Mesenchymal stem cell (in vitro differentiated cells and primary cell): ENCODE results near the gene GRAP2.

Experiments
- DNase-seq: peaks from one replicate; pipeline ENCODE4 v3.0.0-alpha.2; 2013
- H2AFZ ChIP-seq: one replicate; pipeline ENCODE4 v1.6.1; 2013; ENCODE audit warnings: low read depth, mild to moderate bottlenecking, control low read depth, inconsistent platforms, low read length, moderate library complexity
- H2AK5ac ChIP-seq: 2 replicates; pipeline ENCODE4 v1.6.1; 2013; ENCODE audit warnings: low read length, moderate library complexity, mild to moderate bottlenecking, inconsistent platforms; ENCODE audit not compliant: severe bottlenecking
- H2BK120ac ChIP-seq: one replicate; pipeline ENCODE4 v1.6.1; 2013; ENCODE audit warnings: low read depth, mild to moderate bottlenecking, inconsistent platforms, low read length, moderate library complexity
- H2BK12ac ChIP-seq, 2 experiments: one replicate each; pipeline ENCODE4 v1.6.1; 2013; ENCODE audit warnings: inconsistent platforms in 2 of 2, low read length in 2 of 2, mild to moderate bottlenecking in 2 of 2, moderate library complexity in 2 of 2, control low read depth in 1 of 2
- H2BK15ac ChIP-seq: one replicate; pipeline ENCODE4 v1.6.1; 2013; ENCODE audit warnings: mild to moderate bottlenecking, low read depth, inconsistent platforms; ENCODE audit not compliant: poor library complexity, severe bottlenecking
- H2BK5ac ChIP-seq: 2 replicates; pipeline ENCODE4 v1.6.1; 2013; ENCODE audit warnings: low read depth, mild to moderate bottlenecking, low read length, control low read depth, inconsistent platforms; ENCODE audit not compliant: poor library complexity, severe bottlenecking
- H3K14ac ChIP-seq, 2 experiments: one replicate each; pipeline ENCODE4 v1.6.1; 2013; ENCODE audit warnings: inconsistent platforms in 2 of 2, low read length in 2 of 2, control low read depth in 1 of 2, mild to moderate bottlenecking in 1 of 2, moderate library complexity in 1 of 2
- H3K18ac ChIP-seq, 2 experiments: one replicate each; pipeline ENCODE4 v1.6.1; 2013; ENCODE audit warnings: inconsistent platforms in 2 of 2, low read length in 2 of 2, control low read depth in 1 of 2, low read depth in 1 of 2, mild to moderate bottlenecking in 1 of 2
- H3K23ac ChIP-seq, 2 experiments: one replicate each; pipeline ENCODE4 v1.6.1; 2013; ENCODE audit warnings: inconsistent platforms in 2 of 2, low read length in 2 of 2, mild to moderate bottlenecking in 2 of 2, moderate library complexity in 2 of 2, control low read depth in 1 of 2
- H3K27ac ChIP-seq: 2 replicates; pipeline ENCODE4 v1.5.1; 2013; ENCODE audit warnings: mild to moderate bottlenecking, moderate library complexity, low read length, control low read depth, inconsistent platforms; ENCODE audit not compliant: poor library complexity, severe bottlenecking
- H3K27me3 ChIP-seq, 2 experiments: 2 replicates each; pipeline versions ENCODE4 v1.6.1 to v1.7.0; 2013; ENCODE audit warnings: low read length in 2 of 2, mild to moderate bottlenecking in 2 of 2, moderate library complexity in 2 of 2, control low read depth in 1 of 2, inconsistent platforms in 1 of 2; ENCODE audit not compliant: control insufficient read depth in 1 of 2, insufficient read depth in 1 of 2
- H3K36me3 ChIP-seq, 2 experiments: 2 replicates each; pipeline versions ENCODE4 v1.6.1 to v1.7.0; 2013; ENCODE audit warnings: low read length in 2 of 2, control low read depth in 1 of 2, inconsistent platforms in 1 of 2, low read depth in 1 of 2, mild to moderate bottlenecking in 1 of 2; ENCODE audit not compliant: insufficient read depth in 2 of 2, control insufficient read depth in 1 of 2
- H3K4ac ChIP-seq, 2 experiments: one replicate each; pipeline ENCODE4 v1.6.1; 2013; ENCODE audit warnings: inconsistent platforms in 2 of 2, low read length in 2 of 2, mild to moderate bottlenecking in 2 of 2, moderate library complexity in 2 of 2, control low read depth in 1 of 2, low read depth in 1 of 2
- H3K4me1 ChIP-seq: 2 replicates; pipeline ENCODE4 v1.6.1; 2013; ENCODE audit warnings: low read depth, low read length, control low read depth; ENCODE audit not compliant: control insufficient read depth, insufficient read depth
- H3K4me2 ChIP-seq: 2 replicates; pipeline ENCODE4 v1.6.1; 2013; ENCODE audit warnings: low read length, mild to moderate bottlenecking, inconsistent platforms; ENCODE audit not compliant: poor library complexity, severe bottlenecking
- H3K4me3 ChIP-seq, 2 experiments: 2 replicates each; pipeline versions ENCODE4 v1.5.1 to v1.7.0; 2013; ENCODE audit warnings: low read length in 2 of 2, mild to moderate bottlenecking in 2 of 2, control low read depth in 1 of 2, low read depth in 1 of 2; ENCODE audit not compliant: insufficient read depth in 1 of 2
- H3K79me1 ChIP-seq: replicated peaks from 2 replicates; pipeline ENCODE4 v1.6.1; 2013; ENCODE audit warnings: mild to moderate bottlenecking, control low read depth, low read length, inconsistent platforms; ENCODE audit not compliant: poor library complexity, severe bottlenecking
- H3K9ac ChIP-seq: 2 replicates; pipeline ENCODE4 v1.7.0; 2013; ENCODE audit warnings: mild to moderate bottlenecking, low read length, moderate library complexity
- H3K9me3 ChIP-seq: 2 replicates; pipeline ENCODE4 v1.7.0; 2013; ENCODE audit warnings: mild to moderate bottlenecking, low read length; ENCODE audit not compliant: control insufficient read depth
- H4K8ac ChIP-seq: one replicate; pipeline ENCODE4 v1.6.1; 2013; ENCODE audit warnings: inconsistent platforms, mild to moderate bottlenecking, low read length, moderate library complexity
- H4K91ac ChIP-seq: one replicate; pipeline ENCODE4 v1.6.1; 2013; ENCODE audit warnings: mild to moderate bottlenecking, low read length, inconsistent platforms
- WGBS: methylation state at CpG from one replicate; pipeline ENCODE4 v1.1.7; 2013; ENCODE audit warnings: mixed read lengths; 5-methylcytosine and 5-hydroxymethylcytosine counted together

Gene GRAP2

GRCh38 chr22:39905687-39906086 is 4.8 kb downstream of the GRAP2 start:
- H2AFZ ChIP-seq = no peak overlapping the region
- no peaks in the 10 kb centered on the region for H3K79me1 ChIP-seq
- no peak overlapping the region for H2BK5ac ChIP-seq
- H3K9ac ChIP-seq = no peak overlapping the region
- H3K4me2 ChIP-seq = no peak overlapping the region
- no peak overlapping the region for H4K91ac ChIP-seq
- H2AK5ac ChIP-seq = no peak overlapping the region
- no peak overlapping the region for H3K23ac ChIP-seq
- H3K18ac ChIP-seq = no peak overlapping the region
- no peaks in the 10 kb centered on the region for H3K9me3 ChIP-seq
- H3K27ac ChIP-seq = no peak overlapping the region
- H3K27me3 ChIP-seq = peaks cover 30 to 33% of the 10 kb centered on the region in 2 experiments
- no peak overlapping the region for H2BK120ac ChIP-seq
- no peak overlapping the region for H3K14ac ChIP-seq
- whole genome bisulfite sequencing = 93% methylated on average over 2 of the region's 3 CpGs
- H2BK15ac ChIP-seq = no peak overlapping the region
- no peak overlapping the region for H3K4ac ChIP-seq
- no peak overlapping the region for H3K4me3 ChIP-seq
- H4K8ac ChIP-seq = no peak overlapping the region
- DNase-seq = no peak
- H3K4me1 ChIP-seq = no peaks in the 10 kb centered on the region
- H2BK12ac ChIP-seq = no peak overlapping the region
- H3K36me3 ChIP-seq = no peaks in the 10 kb centered on the region

DNA sequence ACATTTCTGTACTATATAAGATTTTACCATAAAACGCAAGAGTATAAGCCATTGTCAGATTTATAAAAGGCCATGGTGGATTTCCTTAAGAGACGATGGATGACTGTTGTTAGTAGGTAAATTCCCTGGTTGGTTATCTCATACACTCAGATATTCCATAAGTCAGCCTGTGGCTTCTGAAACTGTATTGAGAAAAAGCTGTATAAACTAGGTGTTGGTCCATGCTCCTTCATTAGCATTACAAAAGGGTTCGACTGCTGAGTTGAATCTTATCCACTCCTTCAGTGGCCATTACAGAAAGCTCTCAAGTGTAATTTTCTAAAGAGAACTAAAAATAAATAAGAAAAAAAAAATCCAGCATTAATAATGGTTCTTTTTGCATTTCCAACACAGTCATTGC is 5.3 kb downstream of the GRAP2 start:
- no peaks in the 10 kb centered on the region for H3K79me1 ChIP-seq
- DNase-seq = no peak
- H3K23ac ChIP-seq = no peak overlapping the region
- H3K27ac ChIP-seq = no peak overlapping the region
- no peak overlapping the region for H4K8ac ChIP-seq
- no peak overlapping the region for H2AK5ac ChIP-seq
- H3K27me3 ChIP-seq = peaks cover 24 to 28% of the 10 kb centered on the region in 2 experiments
- H3K4me1 ChIP-seq = no peaks in the 10 kb centered on the region
- no peak overlapping the region for H3K14ac ChIP-seq
- WGBS = no CpG with 5 or more reads among the region's 3 CpGs
- H4K91ac ChIP-seq = no peak overlapping the region
- no peak overlapping the region for H3K4ac ChIP-seq
- no peak overlapping the region for H3K4me3 ChIP-seq
- H3K36me3 ChIP-seq = no peaks in the 10 kb centered on the region
- H2BK120ac ChIP-seq = no peak overlapping the region
- H3K4me2 ChIP-seq = no peak overlapping the region
- H3K9me3 ChIP-seq = no peaks in the 10 kb centered on the region
- H2AFZ ChIP-seq = no peak overlapping the region
- no peak overlapping the region for H3K9ac ChIP-seq
- H2BK15ac ChIP-seq = no peak overlapping the region
- H2BK5ac ChIP-seq = no peak overlapping the region
- no peak overlapping the region for H3K18ac ChIP-seq
- no peak overlapping the region for H2BK12ac ChIP-seq

GRCh38 chr22:39907047-39907446 is 6.2 kb downstream of the GRAP2 start:
- WGBS = 89% methylated on average over 5 of the region's 6 CpGs
- Histone ChIP-seq H3K23ac (no peak overlapping the region), H4K91ac (no peak overlapping the region), H2BK15ac (no peak overlapping the region), H4K8ac (no peak overlapping the region), H3K79me1 (no peaks in the 10 kb centered on the region), H3K4me1 (no peaks in the 10 kb centered on the region), H2BK120ac (no peak overlapping the region), H3K18ac (no peak overlapping the region), H3K4me3 (no peak overlapping the region), H3K36me3 (no peaks in the 10 kb centered on the region), H2AK5ac (no peak overlapping the region), H3K9ac (no peak overlapping the region), H3K4ac (no peak overlapping the region), H3K14ac (no peak overlapping the region), H3K27me3 (peaks cover 22 to 29% of the 10 kb centered on the region in 2 experiments), H2AFZ (no peak overlapping the region), H3K27ac (no peak overlapping the region), H3K9me3 (no peaks in the 10 kb centered on the region), H2BK5ac (no peak overlapping the region), H2BK12ac (no peak overlapping the region), H3K4me2 (no peak overlapping the region)
- no peak for DNase-seq

DNA sequence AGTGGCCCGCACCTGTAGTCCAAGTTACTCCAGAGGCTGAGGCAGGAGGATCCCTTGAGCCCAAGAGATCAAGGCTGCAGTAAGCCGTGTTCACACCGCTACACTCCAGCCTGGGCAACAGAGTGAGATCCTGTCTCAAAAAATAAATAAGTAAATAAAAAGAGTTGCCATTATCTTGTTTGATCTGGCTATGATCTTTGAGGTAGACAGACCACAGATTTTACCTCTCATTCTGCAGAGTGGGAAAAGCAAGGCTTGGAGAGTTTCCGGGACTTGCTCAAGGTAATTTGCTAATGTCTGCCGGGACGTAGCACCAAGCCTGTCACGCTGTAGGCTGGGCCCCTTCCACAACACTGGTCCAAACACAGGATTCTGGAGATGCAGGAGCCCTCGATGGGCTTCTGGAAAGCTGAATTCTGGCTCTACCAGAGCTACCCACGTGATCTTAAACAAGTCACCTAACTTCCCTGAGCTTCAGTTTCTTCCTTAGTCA is 6.8 kb downstream of the GRAP2 start:
- H3K36me3 ChIP-seq = no peaks in the 10 kb centered on the region
- no peak overlapping the region for H3K4me3 ChIP-seq
- H3K23ac ChIP-seq = no peak overlapping the region
- no peak overlapping the region for H3K4ac ChIP-seq
- no peak overlapping the region for H2AK5ac ChIP-seq
- 87% methylated on average over 7 of the region's 9 CpGs for WGBS
- H3K18ac ChIP-seq = no peak overlapping the region
- H3K27me3 ChIP-seq = peaks cover 27 to 34% of the 10 kb centered on the region in 2 experiments
- H3K4me1 ChIP-seq = no peaks in the 10 kb centered on the region
- no peak overlapping the region for H3K9ac ChIP-seq
- no peak overlapping the region for H4K91ac ChIP-seq
- no peaks in the 10 kb centered on the region for H3K9me3 ChIP-seq
- H3K27ac ChIP-seq = no peak overlapping the region
- H3K79me1 ChIP-seq = no peaks in the 10 kb centered on the region
- no peak overlapping the region for H2AFZ ChIP-seq
- H2BK15ac ChIP-seq = no peak overlapping the region
- no peak overlapping the region for H2BK5ac ChIP-seq
- no peak overlapping the region for H3K14ac ChIP-seq
- DNase-seq = no peak
- H2BK120ac ChIP-seq = no peak overlapping the region
- no peak overlapping the region for H3K4me2 ChIP-seq
- H2BK12ac ChIP-seq = no peak overlapping the region
- H4K8ac ChIP-seq = no peak overlapping the region
